Heart left ventricle (tissue), 16 donors: ENCODE results near the gene SMIM8. TPM values are rescaled to one million over a fixed set of nuclear protein-coding genes. Genes with fewer than 3 reads are reported as not detected.

ENCODE experiments used
- ATAC-seq, 4 donors: fragments of 200-7000 bp; cut with Tn5 transposase; one replicate each; pipeline ENCODE4 v1.9.1; 2020 to 2022; ENCODE audit warnings: moderate library complexity in 4 of 4, mild to moderate bottlenecking in 3 of 4, moderate number of reproducible peaks in 1 of 4
- DNase-seq, 5 donors: peaks; one replicate each; pipeline ENCODE4 v3.0.0-alpha.2; 2020
- H3K27ac ChIP-seq, 12 donors: fragments of 200-600 bp; sonication (generic) in 4 of 12; one replicate each; pipeline versions ENCODE4 v1.5.0 to v1.8.0; 2016 to 2022; ENCODE audit warnings: mild to moderate bottlenecking in 2 of 12
- H3K27me3 ChIP-seq, 9 donors: fragments of 200-600 bp; sonication (generic) in 2 of 9; one replicate each; pipeline versions ENCODE4 v1.5.1 to v1.8.0; 2016 to 2022; ENCODE audit warnings: mild to moderate bottlenecking in 3 of 9
- H3K36me3 ChIP-seq, 9 donors: fragments of 200-600 bp; sonication (generic) in 2 of 9; one replicate each; pipeline versions ENCODE4 v1.5.0 to v1.8.0; 2018 to 2022; ENCODE audit warnings: mild to moderate bottlenecking in 2 of 9
- H3K4me1 ChIP-seq, 12 donors: fragments of 200-600 bp; sonication (generic) in 4 of 12; one replicate each; pipeline versions ENCODE4 v1.5.0 to v1.8.0; 2016 to 2022; ENCODE audit warnings: mild to moderate bottlenecking in 3 of 12
- H3K4me3 ChIP-seq, 12 donors: fragments of 200-600 bp; sonication (generic) in 4 of 12; one replicate each; pipeline versions ENCODE4 v1.5.0 to v1.8.0; 2017 to 2022; ENCODE audit warnings: mild to moderate bottlenecking in 9 of 12, moderate library complexity in 4 of 12
- H3K9me3 ChIP-seq, 12 donors: fragments of 200-600 bp; sonication (generic) in 4 of 12; one replicate each; pipeline versions ENCODE4 v1.5.0 to v1.8.0; 2016 to 2022; ENCODE audit warnings: mild to moderate bottlenecking in 1 of 12
- CTCF ChIP-seq, 12 donors: fragments of 200-600 bp; sonication (generic) in 4 of 12; IDR thresholded peaks; one replicate each; pipeline versions ENCODE4 v1.5.0 to v1.8.0; 2018 to 2022; ENCODE audit warnings: antibody characterized with exemption in 12 of 12, mild to moderate bottlenecking in 5 of 12
- POLR2A ChIP-seq, 2 donors: fragments of 450-650 bp; IDR thresholded peaks; one replicate each; pipeline ENCODE4 v1.6.1; 2017; ENCODE audit warnings: antibody characterized with exemption in 2 of 2, mild to moderate bottlenecking in 2 of 2, moderate library complexity in 2 of 2
- WGBS, 4 donors: extraction: QIAGEN DNeasy Blood & Tissue Kit in 2 of 4; methylation state at CpG; one replicate each; pipeline versions ENCODE4 v1.1.5 to v1.1.7; 2013 to 2018; 5-methylcytosine and 5-hydroxymethylcytosine counted together
- intact Hi-C, 10 donors: fragments of 100-400 bp; cut with DNase I; formaldehyde crosslinking; loops; one replicate each; pipeline versions ENCODE4 v1.11.1 to v1.14.2; 2022
- polyA plus RNA-seq, 2 donors: library from polyadenylated mRNA; stranded (reverse); fragments of 200-250 nt; gene quantifications; one replicate each; pipeline ENCODE4 v1.2.3, GENCODE V29; 2013
- total RNA-seq, 9 donors: library from RNA; depleted of rRNA in 2 of 9; stranded (reverse); fragments of >200 nt in 2 of 9; fragmentation: NEBNext Ultra II Directional in 3 of 9; extraction: Animal tissue kit (Norgen Biotek cat#: 25700) in 3 of 9; gene quantifications; one replicate each; pipeline versions ENCODE4 v1.1.0 to v1.2.4, GENCODE V29; 2016 to 2023
- donor health status: ischemic (EF 13 %, LVEDD 7.1; RV severe dilation, severe dysfunction).
- donor health status: healthy with polysubstance abuse.
- donor health status: DM: no; HTN: yes; CAD: no.
- donor health status: DM: no; HTN: no; CAD: no.
- donor health status: ischemic (EF 25% LVEDD 6.9; RV normal size, moderate dysfunction).
- donor health status: ischemic (EF 25% LVEDD 5.7; RV mildly dilated, moderate dysfunction).
- donor health status: healthy.
- donor health status: DM: yes; HTN: yes; CAD: no.
- donor health status: ischemic (EF 35%, LVEDD 5.7; RV mildly dilated, moderate dysfunction).
- donor health status: nonischemic (EF 11% LVEDD 7.7; RV severe dilation, severe dysfunction).
- donor health status: DM: yes; HTN: yes; CAD: no.
- donor health status: PGD.
- donor health status: ischemic (EF 29% LVEDD 5.4; RV normal size, mild dysfunction).
- donor health status: nonischemic (EF 23%, LVEDD 6.1; RV moderate dilation, normal function).

The SMIM8 gene
- total and polyA plus RNA-seq, 11 donors = 5.9 to 17.5 (median 9.0) TPM

GRCh38 chr6:87346700-87347099, 24.3 kb downstream of the SMIM8 start:
- Histone ChIP-seq H3K27me3 (no peaks in the 10 kb centered on the region), H3K4me3 (no peak overlapping the region), H3K4me1 (peaks cover 0 to 3% (median 0%) of the 10 kb centered on the region in 12 donors), H3K9me3 (no peaks in the 10 kb centered on the region), H3K27ac (no peak overlapping the region), H3K36me3 (peaks cover 0 to 13% (median 3%) of the 10 kb centered on the region in 9 donors)
- WGBS, 4 donors = 89 to 93% (median 92%) methylated on average over 3 of the region's 3 CpGs
- intact Hi-C loops = no loop called here
- TF ChIP-seq POLR2A (IDR thresholded peaks at IDR 0.05) (no peak), CTCF (IDR thresholded peaks at IDR 0.05) (no peak)
- ATAC-seq = no peak
- no peak for DNase-seq

- ATAC-seq = no peak
- intact Hi-C loops = no loop called here
- 95 to 100% (median 97%) methylated on average over 2 of the region's 2 CpGs for WGBS, 4 donors
- no peaks in the 10 kb centered on the region for H3K27me3 ChIP-seq
- no peak overlapping the region for H3K4me3 ChIP-seq
- H3K36me3 ChIP-seq = peaks cover 0 to 7% (median 0%) of the 10 kb centered on the region in 9 donors
- TF ChIP-seq POLR2A (IDR thresholded peaks at IDR 0.05) = no peak
- H3K4me1 ChIP-seq = peaks cover 0 to 3% (median 0%) of the 10 kb centered on the region in 12 donors
- no peaks in the 10 kb centered on the region for H3K9me3 ChIP-seq
- H3K27ac ChIP-seq = no peak overlapping the region
- no peak for DNase-seq
Observed at GRCh38 chr6:87349896-87350295, 27.5 kb downstream of the SMIM8 start.

GRCh38 chr6:87350516-87350915, 28.1 kb downstream of the SMIM8 start:
- TF ChIP-seq POLR2A (IDR thresholded peaks at IDR 0.05) (no peak), CTCF (IDR thresholded peaks at IDR 0.05) (no peak)
- H3K27ac ChIP-seq = no peak overlapping the region
- intact Hi-C loops = no loop called here
- no peak overlapping the region for H3K4me3 ChIP-seq
- peaks cover 0 to 3% (median 0%) of the 10 kb centered on the region in 12 donors for H3K4me1 ChIP-seq
- ATAC-seq = no peak
- peaks cover 0 to under 1% (median 0%) of the 10 kb centered on the region in 9 donors for H3K36me3 ChIP-seq
- H3K9me3 ChIP-seq = no peaks in the 10 kb centered on the region
- no peak for DNase-seq
- H3K27me3 ChIP-seq = no peaks in the 10 kb centered on the region

GRCh38 chr6:87351583-87351982, 29.2 kb downstream of the SMIM8 start:
- no peak for TF ChIP-seq CTCF (IDR thresholded peaks at IDR 0.05)
- TF ChIP-seq POLR2A (IDR thresholded peaks at IDR 0.05) = no peak
- 38 to 60% (median 50%) methylated on average over 1 of the region's 1 CpG for WGBS, 4 donors
- Histone ChIP-seq H3K27me3 (no peaks in the 10 kb centered on the region), H3K36me3 (no peaks in the 10 kb centered on the region), H3K27ac (no peak overlapping the region), H3K4me1 (peaks cover 0 to 3% (median 0%) of the 10 kb centered on the region in 12 donors), H3K4me3 (no peak overlapping the region), H3K9me3 (no peaks in the 10 kb centered on the region)
- intact Hi-C loops = no loop called here
- ATAC-seq (peak; percentile 58 to 78 (median 74)), DNase-seq (no peak)

- H3K4me1 ChIP-seq = peaks cover 0 to 3% (median 0%) of the 10 kb centered on the region in 12 donors
- H3K36me3 ChIP-seq = peaks cover 0 to 5% (median 0%) of the 10 kb centered on the region in 9 donors
- no peak overlapping the region for H3K27ac ChIP-seq
- WGBS, 4 donors = 94 to 97% (median 95%) methylated on average over 4 of the region's 4 CpGs
- H3K4me3 ChIP-seq = no peak overlapping the region
- ATAC-seq (no peak), DNase-seq (no peak)
- H3K27me3 ChIP-seq = no peaks in the 10 kb centered on the region
- TF ChIP-seq POLR2A (IDR thresholded peaks at IDR 0.05) (no peak), CTCF (IDR thresholded peaks at IDR 0.05) (no peak)
- H3K9me3 ChIP-seq = no peaks in the 10 kb centered on the region
- intact Hi-C loops = no loop called here
Observed at GRCh38 chr6:87356181-87356580, 33.8 kb downstream of the SMIM8 start.
